ENCODE data around the gene EHD1.

- TF ChIP-seq CTCF (conservative IDR thresholded peaks at IDR 0.05; ENCODE audit: low read length) = no peak
- no peak for TF ChIP-seq EZH2phosphoT487 (IDR thresholded peaks at IDR 0.05; ENCODE audit: borderline replicate concordance, low read depth, low read length)
Observed at GRCh38 chr11:64835616-64836447, 42.6 kb downstream of the EHD1 start.

All from OCI-LY7 (cell line).